Glomerular visceral epithelial cell (primary cell): ENCODE measurements around the gene CYTH1.
"Not testable (repeated sequence)": the region's sequence is repeated elsewhere in the genome, so short reads cannot be mapped to it uniquely, and the experiment has no call there.

ENCODE experiments used
- DNase-seq: peaks from one replicate; pipeline ENCODE4 v3.0.0-alpha.2; 2016; ENCODE audit errors: extremely low spot score

CYTH1 gene

DNA sequence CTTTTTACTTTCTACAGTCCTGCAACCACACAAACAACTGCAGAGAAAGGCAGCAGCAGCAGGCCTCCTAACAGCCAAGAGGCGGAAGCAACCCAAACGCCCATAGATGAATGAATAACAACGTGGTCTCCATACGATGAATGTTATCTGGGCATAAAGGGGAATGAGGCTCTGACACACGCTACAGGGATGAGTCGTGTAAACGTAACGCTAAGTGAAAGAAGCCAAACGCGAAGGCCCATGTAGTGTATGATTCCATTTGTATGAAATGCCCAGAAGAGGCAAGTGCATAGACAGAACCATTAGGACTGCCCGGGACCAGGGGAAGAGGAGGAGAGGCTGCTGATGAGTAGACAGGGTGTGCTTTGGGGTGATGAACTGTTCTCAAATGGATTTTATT, 110.1 kb downstream of the CYTH1 start:
- peak; percentile 53 for DNase-seq

DNA sequence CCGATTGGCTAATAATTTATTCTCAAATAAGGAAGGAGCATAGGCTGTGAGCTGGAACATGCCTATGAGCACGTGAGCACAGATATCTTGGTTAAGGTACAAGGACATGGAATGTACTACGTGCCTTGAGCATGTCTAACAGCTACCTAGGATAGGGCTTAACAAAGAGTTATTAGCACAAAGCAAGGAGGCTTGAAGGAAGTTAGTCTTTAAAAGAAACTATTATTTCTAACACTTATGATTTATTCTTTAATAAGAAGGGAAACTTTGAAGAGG, 110.4 kb downstream of the CYTH1 start:
- not testable (repeated sequence) for DNase-seq

DNA sequence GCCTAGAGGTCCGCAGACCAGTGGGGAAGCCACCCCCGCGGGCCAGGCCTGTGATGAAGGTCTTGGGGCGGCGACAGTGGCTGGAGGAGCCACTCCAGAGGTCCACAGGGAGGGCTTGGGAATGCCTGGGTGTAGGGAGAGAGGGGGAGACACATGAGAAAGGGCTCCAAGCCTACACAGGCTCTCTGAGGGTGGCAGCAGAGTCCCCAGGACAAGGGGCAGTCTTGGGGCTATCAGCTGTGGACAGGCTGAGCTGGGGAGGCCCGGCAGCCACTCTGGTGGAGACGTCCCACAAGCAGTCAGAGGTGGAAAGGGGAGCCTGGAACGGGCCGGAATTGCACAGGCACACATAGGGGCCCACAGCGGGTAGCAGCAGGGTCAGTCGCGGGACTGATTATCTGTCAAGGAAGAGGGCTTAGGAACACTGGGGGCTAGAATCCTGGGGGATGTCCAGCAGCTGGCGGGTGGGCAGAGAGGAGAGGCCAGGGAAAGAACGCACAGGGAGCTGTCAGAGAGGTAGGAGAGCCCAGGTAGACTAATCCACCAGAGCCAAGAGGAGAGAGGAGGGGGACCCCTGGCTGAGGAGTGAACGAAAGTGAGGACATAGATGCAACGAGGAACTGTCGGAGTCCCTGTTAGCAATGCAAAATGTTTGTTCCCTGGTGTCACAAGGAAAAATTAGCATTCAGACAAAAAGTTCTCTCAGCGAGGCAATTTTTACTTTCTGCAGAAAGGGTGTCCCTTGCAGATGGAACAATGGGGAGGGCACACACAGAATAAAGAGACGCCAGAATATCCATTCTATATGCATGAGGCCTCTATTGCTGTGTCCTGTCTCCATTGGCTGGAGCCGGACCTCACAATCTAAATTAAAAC, 111.0 kb downstream of the CYTH1 start:
- DNase-seq, result no peak

DNA sequence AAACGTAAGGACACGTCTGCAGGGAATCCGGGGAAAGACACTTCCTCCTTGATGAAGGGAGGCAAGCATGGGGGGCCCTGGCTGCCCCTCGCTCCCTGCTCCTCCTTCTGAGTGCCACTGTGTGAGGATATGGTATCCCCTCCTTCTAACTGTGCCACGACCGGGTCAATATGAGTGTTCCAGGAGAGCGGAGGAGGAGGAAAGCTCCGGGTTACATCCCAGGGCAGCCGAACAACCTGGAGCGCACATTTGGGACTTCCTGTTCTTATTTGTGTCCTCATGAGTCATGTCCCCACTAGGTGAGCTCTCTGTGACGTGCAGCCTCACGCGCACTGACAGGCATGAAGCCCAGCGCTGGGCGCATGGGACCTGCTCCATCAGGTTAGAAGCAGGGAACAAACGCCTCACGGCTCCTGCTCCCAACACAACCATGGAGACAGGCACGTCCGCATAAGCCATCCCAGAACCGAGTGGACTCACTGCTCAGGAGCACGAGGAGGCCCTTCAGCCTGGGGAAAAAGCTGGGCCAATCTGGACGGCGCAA, 112.0 kb downstream of the CYTH1 start:
- DNase-seq, result no peak

DNA sequence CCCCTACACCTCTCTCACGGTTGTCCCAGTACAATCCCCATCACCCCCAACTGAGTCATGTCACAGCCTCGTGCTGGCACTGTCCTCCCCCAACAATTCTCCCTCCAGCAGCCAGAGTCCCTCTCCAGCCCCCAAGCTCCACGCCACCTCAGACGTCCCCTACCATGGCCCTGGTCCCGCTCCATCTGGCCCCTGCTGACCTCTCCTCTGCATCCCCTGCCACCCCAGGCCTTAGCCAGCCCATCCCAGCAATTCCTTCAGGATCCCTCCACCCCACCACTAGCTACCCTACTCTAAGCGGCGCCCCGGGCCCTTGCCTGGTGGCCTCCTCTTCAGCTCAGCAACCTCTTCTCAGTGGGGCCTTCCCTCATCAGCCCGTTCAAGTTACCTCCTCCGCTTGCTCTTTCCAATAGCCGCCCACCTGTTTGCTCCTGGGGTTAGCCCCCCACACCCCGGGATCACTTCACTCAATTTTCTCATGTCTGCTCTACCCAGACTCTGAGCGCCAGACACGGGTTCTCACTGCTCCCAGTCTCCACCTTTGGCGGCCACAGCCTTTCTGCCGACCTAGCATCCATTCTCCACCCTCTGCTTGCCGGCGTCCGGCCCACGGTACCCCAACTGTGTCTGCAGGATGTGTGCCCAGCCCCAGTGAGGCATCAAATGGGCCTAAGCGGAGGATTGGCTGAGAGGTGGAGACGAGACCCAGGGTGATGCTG, 112.7 kb downstream of the CYTH1 start:
- DNase-seq, result no peak

DNA sequence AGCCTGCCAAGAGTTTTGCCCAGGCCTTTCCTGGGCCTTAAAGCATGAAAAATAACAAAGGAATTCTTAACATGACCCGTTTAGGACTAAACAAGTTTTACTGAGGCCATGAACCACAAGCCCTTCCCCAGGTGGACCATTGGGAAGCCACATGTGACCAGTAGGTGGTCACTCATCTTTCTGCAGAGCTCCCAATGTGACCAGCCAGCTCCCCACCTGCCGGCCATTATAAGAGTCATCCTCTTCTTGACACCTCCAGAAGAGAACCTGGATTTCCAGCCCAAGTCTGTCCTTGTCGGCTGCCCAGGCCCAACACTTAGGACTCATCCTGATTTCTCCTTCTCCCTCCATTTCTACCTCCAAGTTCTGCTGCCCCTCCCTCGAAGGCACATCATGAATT, 113.2 kb downstream of the CYTH1 start:
- no peak for DNase-seq

DNA sequence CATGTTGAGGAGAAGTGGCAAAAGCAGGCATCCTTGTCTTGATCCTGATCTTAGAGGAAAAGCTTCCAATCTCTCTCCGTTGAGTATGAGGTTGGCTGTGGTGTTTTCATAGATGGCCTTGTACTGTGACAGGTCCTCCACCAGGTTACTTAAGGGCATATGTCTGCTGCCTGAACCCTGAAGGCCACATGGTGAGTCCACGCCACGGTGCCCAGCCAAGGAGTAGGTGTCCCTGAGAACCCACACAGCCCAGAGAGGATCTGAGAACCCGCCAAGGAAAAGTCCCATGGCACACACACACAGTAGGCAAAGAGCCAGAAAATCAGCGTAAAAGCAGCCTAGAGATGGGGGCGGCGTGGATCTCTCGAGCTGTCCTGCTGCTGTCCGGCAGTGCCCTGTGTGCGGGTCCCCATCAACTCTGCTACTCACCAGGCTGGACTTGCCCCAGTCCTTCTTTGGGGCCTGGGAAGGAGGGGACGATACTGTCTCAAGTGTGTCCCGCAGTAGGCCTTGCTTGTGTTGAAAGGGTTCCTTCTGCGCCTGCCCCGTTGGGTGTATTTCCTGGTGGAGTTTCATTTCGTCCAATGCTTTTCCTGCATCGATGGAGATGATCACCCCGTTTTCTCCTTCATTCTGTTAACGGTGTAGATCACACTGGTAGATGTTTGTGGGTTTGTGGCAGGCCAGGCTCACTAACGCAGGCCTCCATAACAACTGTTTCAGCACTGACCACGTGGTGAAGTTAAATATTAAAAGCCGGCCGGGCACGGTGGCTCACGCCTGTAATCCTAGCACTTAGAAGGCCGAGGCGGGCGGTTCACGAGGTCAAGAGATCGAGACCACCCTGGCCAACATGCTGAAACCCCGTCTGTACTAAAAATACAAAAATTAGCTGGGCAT, 114.1 kb downstream of the CYTH1 start:
- DNase-seq, result no peak

DNA sequence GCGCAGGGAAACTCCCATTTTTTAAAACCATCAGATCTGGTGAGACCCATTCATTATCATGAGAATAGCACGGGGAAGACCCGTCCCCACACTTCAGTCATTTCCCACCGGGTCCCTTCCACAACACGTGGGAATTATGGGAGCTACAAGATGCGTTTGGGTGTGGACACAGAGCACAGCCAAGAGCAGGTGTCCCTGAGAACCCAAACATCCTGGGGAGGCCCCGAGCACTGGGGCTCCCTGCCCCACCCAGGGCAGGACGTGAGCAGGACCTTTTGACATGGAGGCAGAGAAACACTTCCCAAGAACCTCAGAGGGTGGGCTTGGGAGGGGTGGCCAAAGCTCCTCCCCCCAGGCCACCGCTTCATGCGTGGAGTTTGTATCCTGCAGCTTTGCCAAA, 115.0 kb downstream of the CYTH1 start:
- no peak for DNase-seq

DNA sequence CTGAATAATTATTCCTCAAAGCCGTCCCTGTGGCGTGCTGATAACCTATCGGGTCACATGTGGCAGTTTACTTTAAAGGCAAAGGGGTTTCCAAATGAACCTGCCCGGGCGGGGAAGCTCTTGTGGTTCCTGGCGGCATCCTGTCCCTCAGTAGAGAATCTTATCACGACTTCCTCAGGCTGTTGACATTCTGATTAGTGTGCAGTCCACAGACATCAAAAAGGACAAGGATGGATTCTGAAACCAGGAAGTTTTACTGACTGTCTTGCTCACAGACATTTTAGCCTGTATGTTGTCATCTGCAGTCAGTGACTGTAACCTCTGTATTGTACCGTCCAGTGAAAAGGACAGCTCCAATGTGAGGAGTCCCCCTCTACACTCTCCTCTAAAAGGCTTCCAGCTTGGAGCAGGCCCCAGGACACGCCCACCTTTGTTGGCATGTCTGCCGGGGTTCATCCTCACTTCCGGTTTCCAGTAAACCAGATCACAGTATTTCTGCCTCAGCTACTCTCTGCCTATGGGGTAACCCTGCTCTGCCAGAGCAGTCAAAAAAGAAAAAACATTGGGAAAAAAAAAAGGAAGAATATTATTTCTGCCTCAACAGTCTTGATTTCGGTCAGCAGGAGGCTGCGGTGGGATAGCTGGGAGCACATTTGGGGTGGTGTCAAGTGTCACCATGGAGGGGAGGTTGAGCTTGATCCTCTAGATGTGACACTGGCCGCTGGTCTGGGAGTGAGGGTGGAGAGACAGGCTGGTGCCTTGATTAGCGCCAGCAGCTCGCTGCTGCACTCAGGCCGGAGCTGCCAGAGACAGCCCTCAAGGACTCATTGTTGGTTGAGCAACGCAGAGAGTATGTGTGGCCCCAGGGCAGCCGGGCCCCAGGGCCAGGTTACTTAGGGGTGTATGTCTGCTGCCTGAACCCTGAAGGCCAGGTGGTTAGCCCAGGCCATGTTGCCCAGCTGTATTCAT, 115.8 kb downstream of the CYTH1 start:
- no peak for DNase-seq

DNA sequence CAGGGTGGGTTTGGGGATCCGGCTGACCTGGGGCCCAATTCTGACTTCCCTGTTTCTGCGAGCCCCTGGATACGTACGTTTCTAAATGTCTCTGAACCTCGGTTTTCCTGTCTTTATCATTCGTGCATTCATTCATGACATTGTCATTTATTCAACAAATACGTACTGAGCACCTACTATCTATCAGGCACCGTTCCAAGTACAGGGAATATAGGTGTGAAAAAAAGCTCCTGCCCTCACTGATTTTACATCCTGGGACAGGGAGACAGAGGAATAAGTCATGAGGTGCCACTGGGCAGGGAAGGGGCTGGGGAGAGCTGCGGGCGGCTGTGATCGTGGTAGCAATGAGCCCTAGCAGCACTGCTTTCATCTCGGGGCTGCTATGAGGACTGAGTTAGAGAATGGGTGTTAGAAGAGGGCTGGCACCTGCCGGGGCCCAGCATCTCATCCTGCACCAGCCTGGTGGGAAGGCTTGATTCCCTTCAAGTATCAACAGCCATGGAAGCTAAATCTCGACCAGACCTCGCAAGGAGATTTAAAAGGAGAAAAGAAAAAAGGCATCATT, 116.6 kb downstream of the CYTH1 start:
- DNase-seq, result no peak

DNA sequence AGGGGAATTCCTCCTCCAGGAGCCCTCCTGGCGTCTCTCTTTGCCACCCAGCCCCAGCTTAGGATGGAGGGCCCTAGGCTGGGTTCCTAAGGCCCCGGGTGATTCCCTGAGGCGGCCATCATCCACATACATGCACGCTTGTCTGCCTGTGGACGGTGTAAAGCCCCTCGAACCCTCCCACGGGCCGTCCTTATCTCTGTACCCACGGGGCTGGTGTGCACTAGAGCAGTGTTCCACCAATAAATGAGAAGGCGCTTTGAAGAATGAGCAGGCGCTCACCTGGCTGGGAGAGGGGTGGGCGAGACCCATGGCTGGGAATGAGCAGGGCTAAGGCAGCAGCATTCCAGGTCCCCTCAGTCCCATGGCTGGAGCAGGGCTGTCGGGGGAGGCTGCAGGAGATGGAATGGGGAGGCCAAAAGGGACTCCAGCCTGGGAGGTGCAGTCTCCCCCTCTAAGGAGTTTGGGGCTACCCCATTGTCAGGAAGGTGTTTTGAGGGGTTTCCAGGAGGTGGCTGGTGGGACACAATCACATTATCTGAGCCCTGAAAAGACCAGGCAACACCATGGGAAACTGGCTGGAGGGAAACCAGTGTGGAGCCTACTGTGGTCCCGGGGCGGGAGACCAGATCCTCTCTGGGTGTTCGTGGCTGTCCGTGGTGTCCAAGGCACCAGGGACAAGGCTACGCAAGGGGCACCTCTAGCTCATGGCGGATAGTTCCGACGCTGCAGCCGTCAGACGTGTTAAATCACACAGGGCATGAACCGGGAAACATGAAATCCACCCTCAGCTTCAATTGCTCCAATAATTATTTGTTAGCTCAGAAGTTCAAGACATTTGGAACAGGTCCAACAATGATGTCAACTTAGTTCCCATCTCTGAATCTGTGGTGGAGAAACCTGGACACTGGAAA, 117.3 kb downstream of the CYTH1 start:
- DNase-seq, result peak; percentile 53

DNA sequence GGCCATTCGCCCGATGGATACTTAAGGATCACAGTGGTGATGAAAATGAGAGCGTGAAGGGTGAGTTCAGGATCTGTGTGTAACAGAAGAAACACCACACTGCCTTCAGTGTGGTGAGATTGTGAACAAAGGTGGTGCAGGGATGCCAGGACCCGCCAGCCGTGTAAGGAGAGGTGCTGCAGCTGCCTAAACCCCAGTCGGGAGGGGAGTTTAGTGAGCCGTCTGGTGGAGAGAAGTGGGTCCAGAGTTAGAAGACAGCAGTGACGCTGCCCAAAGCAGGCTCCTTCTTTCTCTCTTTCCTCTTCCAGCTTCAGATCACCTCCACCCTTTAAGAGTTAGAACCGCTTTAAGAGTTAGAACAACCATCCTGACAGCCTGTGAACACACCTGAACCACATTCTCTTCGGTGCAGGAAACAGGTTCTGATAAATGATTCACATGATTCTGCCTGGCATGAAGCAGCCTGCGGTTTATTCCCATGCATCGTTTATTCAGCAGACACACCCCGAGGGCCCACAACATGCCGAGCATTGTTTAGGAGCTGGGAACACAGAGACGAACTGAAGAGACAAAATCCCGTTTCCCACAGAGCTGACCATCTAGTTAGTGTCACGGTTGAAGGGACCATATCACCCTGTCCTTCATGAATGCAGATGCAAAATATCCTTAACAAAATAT, 120.8 kb downstream of the CYTH1 start:
- peak; percentile 92 for DNase-seq

DNA sequence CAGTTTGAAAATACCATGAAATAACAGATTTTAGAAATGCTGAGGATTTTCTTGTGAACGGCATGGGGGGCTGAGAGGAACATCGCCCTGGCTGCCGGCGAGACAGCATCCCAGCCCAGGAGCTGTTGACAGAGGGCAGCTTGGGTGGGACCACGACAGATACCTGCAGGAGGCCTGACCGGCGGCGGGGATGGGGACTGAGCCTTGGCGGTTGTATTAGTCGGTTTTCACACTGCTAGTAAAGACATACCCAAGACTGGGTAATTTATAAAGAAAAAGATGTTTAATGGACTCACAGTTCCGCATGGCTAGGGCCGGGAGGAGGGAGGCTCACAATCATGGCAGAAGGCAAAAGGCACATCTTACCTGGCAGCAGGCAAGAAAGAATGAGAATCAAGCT, 122.5 kb downstream of the CYTH1 start:
- no peak for DNase-seq

DNA sequence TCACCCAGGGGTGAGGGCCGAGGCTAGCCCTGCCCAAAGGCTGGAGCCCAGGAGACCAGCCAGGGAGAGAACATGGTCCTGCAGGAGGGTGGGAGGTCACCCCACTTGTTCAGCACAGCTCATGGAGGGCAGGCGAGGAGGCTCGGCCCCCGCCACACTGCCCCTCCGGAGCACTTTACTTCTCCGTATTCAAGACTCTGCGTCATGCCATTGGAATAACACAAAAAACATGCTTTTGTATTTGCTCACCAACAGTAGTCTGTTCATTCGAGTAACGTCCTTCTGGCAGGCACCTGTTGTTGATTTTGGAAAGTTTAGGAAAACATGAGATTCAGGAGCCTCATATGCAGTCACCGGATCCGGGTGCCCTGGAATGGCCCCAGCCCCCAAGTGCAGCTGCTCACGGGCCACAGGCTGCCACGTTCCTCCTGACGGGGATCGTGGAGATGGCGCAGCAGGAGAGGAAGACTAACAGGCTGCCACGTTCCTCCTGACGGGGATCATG, 123.7 kb downstream of the CYTH1 start:
- no peak for DNase-seq

DNA sequence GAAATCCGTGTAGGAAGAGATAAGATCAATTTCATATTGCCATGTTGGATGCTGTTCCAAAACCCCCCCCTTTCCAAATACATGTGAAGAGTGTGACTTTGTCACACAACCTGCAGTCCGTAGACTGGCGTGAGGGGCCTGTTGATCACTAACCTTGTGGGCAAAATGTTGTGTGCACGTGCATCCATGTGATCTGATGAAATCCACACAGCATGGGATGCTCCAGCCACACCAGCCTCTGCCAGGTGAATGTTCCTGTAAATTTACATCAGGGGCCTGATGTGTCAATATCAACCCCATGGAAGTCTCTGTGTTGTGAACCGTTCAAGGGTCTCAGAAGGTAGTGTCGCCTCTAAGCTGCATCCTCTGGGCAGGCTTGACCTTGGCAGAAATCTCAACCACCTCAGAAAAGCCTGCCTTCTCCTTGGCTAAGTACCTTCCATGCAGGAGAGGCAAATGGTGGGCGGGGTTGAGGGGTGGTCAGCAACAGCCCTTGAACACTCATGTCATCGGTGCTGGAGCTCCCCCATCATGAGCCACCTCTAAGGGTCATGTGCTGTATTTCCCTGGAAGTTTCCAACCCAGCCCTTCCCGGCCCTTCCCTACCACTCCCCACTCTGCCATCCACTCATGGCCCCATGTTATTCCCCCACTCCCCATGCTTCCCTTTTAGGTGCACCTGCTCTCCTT, 126.7 kb downstream of the CYTH1 start:
- no peak for DNase-seq

DNA sequence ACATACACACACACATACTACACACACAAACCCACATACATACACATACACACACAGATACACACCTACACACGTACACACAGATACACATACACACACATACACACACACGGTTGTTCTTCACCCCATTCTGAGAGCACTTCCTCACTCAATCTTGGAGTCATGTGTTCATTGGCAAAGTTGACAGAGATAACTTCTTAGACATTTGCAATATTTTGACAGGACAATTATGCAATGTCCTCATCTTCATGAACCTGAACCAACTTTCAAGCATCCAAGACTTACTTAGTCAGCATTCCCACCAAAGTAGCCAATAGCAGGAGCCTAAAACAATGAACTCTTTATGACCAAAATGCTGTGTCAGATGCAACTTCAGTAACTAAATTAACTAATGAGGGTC, 127.7 kb downstream of the CYTH1 start:
- no peak for DNase-seq

DNA sequence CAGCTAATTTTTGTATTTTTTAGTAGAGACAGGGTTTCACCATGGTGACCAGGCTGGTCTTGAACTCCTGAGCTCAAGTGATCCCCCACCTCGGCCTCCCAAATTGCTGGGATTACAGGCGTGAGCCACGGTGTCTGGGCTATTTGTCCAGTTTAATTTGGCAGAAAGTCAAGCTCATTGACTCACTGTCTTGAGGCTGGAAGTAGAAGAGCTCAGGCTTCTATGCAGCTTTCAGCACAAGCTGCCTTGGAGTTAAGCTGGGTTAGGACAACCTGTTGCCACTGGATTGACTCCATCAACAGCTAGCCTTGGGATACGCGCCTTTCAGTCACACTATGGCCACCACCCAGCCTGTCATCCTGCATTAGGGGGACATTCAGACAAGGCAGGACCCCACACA, 128.7 kb downstream of the CYTH1 start:
- DNase-seq, result peak; percentile 53

DNA sequence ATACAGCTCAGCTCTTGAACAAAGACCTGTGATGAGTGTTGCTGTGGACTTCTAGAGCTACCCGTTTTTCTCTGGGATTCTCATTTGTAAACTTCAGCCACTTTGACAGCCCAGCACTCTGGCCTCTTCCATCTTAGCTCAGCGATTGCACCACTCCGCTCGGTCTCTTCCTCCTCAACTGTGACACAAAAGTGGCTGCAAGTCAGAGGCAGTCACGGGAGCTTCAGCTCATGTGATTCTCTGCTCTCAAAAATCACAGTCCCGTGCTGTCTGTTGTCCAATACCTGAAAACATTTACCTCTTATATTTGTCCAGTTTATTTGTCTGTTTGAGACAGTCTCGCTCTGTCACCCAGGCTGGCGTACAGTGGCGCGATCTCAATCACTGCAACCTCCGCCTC, 129.2 kb downstream of the CYTH1 start:
- DNase-seq, result no peak
